Psoas muscle (tissue), 7 donors: ENCODE results near the gene PRR22. TPM values are rescaled to one million over a fixed set of nuclear protein-coding genes. Genes with fewer than 3 reads are reported as not detected.

Source experiments
- polyA plus RNA-seq, 3 donors: library from polyadenylated mRNA; stranded (reverse); fragments of 200-250 nt; gene quantifications; one replicate each; pipeline ENCODE4 v1.2.3, GENCODE V29; 2013
- total RNA-seq, 4 donors: library from RNA; stranded (reverse); fragmentation: NEBNext Ultra II Directional in 2 of 4; extraction: Animal tissue kit (Norgen Biotek cat#: 25700) in 2 of 4; gene quantifications; one replicate each; pipeline versions ENCODE4 v1.2.1 to v1.2.4, GENCODE V29; 2021 to 2023
- donor health status: healthy with polysubstance abuse.
- donor health status: DM: no; HTN: no; CAD: no; lungs with moderate emphysema.
- donor health status: Bipolar disorder and iron deficiency.
- donor health status: healthy.
- donor health status: DM: no; HTN: no; CAD: no.
- donor health status: DM: no; HTN: no; CAD: no.
- donor health status: DM: yes; HTN: yes; CAD: no.

Gene PRR22
- total and polyA plus RNA-seq, 7 donors = 0.57 to 2.7 (median 1.2) TPM

Other genes starting within 250 kb of the PRR22 start
- gene TINCR, start 216.8 kb downstream of the PRR22 start, total RNA-seq = under 1 TPM in 3 of 4 donors, not detected in 1; 0.09 to 0.38 (median 0.27) TPM
- gene TINCR, start 216.8 kb downstream of the PRR22 start, polyA plus RNA-seq = under 1 TPM in 2 of 3 donors, not detected in 1; 0.06 to 0.18 TPM
- 10 to 100 TPM; 30.4 to 52.9 (median 45.6) TPM for gene SAFB2, start 162.0 kb downstream of the PRR22 start, total RNA-seq
- gene SAFB2, start 162.0 kb downstream of the PRR22 start, polyA plus RNA-seq = 10 to 100 TPM; 31.0 to 45.2 (median 31.3) TPM
- gene SAFB, start 161.7 kb downstream of the PRR22 start, total RNA-seq = 10 to 100 TPM; 51.3 to 88.9 (median 65.1) TPM
- 10 to 100 TPM; 53.7 to 83.1 (median 61.0) TPM for gene SAFB, start 161.7 kb downstream of the PRR22 start, polyA plus RNA-seq
- gene MICOS13, start 104.2 kb downstream of the PRR22 start, total RNA-seq = 100 to 1,000 TPM; 103 to 133 (median 119) TPM
- gene MICOS13, start 104.2 kb downstream of the PRR22 start, polyA plus RNA-seq = 100 to 1,000 TPM; 138 to 245 (median 234) TPM
- gene HSD11B1L, start 103.7 kb downstream of the PRR22 start, total RNA-seq = 1 to 10 TPM; 4.5 to 6.2 (median 4.6) TPM
- gene HSD11B1L, start 103.7 kb downstream of the PRR22 start, polyA plus RNA-seq = 10 to 100 TPM in 2 of 3 donors, 1 to 10 TPM in 1; 4.7 to 15.6 (median 11.7) TPM
- 100 to 1,000 TPM; 440 to 572 (median 473) TPM for gene RPL36, start 94.5 kb downstream of the PRR22 start, total RNA-seq
- gene RPL36, start 94.5 kb downstream of the PRR22 start, polyA plus RNA-seq = 100 to 1,000 TPM; 647 to 814 (median 648) TPM
- gene LONP1, start 64.6 kb downstream of the PRR22 start, total RNA-seq = 10 to 100 TPM; 61.0 to 97.1 (median 73.8) TPM
- gene LONP1, start 64.6 kb downstream of the PRR22 start, polyA plus RNA-seq = 100 to 1,000 TPM in 1 of 3 donors, 10 to 100 TPM in 2; 58.6 to 127 (median 83.3) TPM
- gene CATSPERD, start 64.1 kb downstream of the PRR22 start, total RNA-seq = not detected
- gene CATSPERD, start 64.1 kb downstream of the PRR22 start, polyA plus RNA-seq = not detected
- 10 to 100 TPM; 13.4 to 29.9 (median 20.6) TPM for gene DUS3L, start 6.4 kb upstream of the PRR22 start, total RNA-seq
- gene DUS3L, start 6.4 kb upstream of the PRR22 start, polyA plus RNA-seq = 10 to 100 TPM; 23.2 to 40.1 (median 26.8) TPM
- not detected for gene NRTN, start 20.3 kb upstream of the PRR22 start, total RNA-seq
- gene NRTN, start 20.3 kb upstream of the PRR22 start, polyA plus RNA-seq = not detected
- not detected for gene FUT6, start 55.0 kb upstream of the PRR22 start, total RNA-seq
- gene FUT6, start 55.0 kb upstream of the PRR22 start, polyA plus RNA-seq = under 1 TPM in 2 of 3 donors, not detected in 1; 0.03 TPM
- gene FUT3, start 66.7 kb upstream of the PRR22 start, total RNA-seq = under 1 TPM in 1 of 4 donors, not detected in 3; 0.19 TPM
- gene FUT3, start 66.7 kb upstream of the PRR22 start, polyA plus RNA-seq = under 1 TPM in 1 of 3 donors, not detected in 2; 0.03 TPM
- gene FUT5, start 85.8 kb upstream of the PRR22 start, total RNA-seq = not detected
- not detected for gene FUT5, start 85.8 kb upstream of the PRR22 start, polyA plus RNA-seq
- gene NDUFA11, start 119.0 kb upstream of the PRR22 start, total RNA-seq = 100 to 1,000 TPM; 240 to 367 (median 285) TPM
- gene NDUFA11, start 119.0 kb upstream of the PRR22 start, polyA plus RNA-seq = 100 to 1,000 TPM; 373 to 503 (median 438) TPM
- 1 to 10 TPM in 2 of 4 donors, under 1 TPM in 2; 0.73 to 3.0 (median 1.2) TPM for gene VMAC, start 120.1 kb upstream of the PRR22 start, total RNA-seq
- gene VMAC, start 120.1 kb upstream of the PRR22 start, polyA plus RNA-seq = 1 to 10 TPM in 1 of 3 donors, under 1 TPM in 2; 0.82 to 2.2 (median 0.89) TPM
- gene CAPS, start 129.5 kb upstream of the PRR22 start, total RNA-seq = 1 to 10 TPM; 1.3 to 2.9 (median 1.5) TPM
- gene CAPS, start 129.5 kb upstream of the PRR22 start, polyA plus RNA-seq = 1 to 10 TPM; 1.2 to 1.7 (median 1.5) TPM
- 10 to 100 TPM; 48.4 to 50.0 (median 48.9) TPM for gene RANBP3, start 193.4 kb upstream of the PRR22 start, total RNA-seq
- 10 to 100 TPM; 40.5 to 71.7 (median 43.9) TPM for gene RANBP3, start 193.4 kb upstream of the PRR22 start, polyA plus RNA-seq